Endometrium (tissue), 2 donors: Measurements from ENCODE around the gene FIP1L1.
"Not testable (repeated sequence)": the region's sequence is repeated elsewhere in the genome, so short reads cannot be mapped to it uniquely, and the experiment has no call there.

ENCODE experiments used
- FAIRE-seq: peaks from 2 replicates; lab custom pipeline; 2012; peaks lifted over from hg19 to GRCh38; lab: Jason Lieb, UNC
- donor health status: control.
- donor health status: control.

FIP1L1 gene

GRCh38 chr4:53377319-53378170 is at the start of gene FIP1L1:
TSS of gene FIP1L1 (plus strand) at chr4:53377641. CDS start at chr4:53377839, 198 bp downstream.
- FAIRE-seq, result peak; percentile 70

GRCh38 chr4:53334916-53335315 is 42.5 kb upstream of the FIP1L1 start:
- not testable (repeated sequence) for FAIRE-seq

- not testable (repeated sequence) for FAIRE-seq
Observed at GRCh38 chr4:53340145-53340544, 37.3 kb upstream of the FIP1L1 start.

GRCh38 chr4:53346392-53346791 is 31.0 kb upstream of the FIP1L1 start:
- FAIRE-seq, result not testable (repeated sequence)

- FAIRE-seq, result no peak
Observed at GRCh38 chr4:53346920-53347852, 30.3 kb upstream of the FIP1L1 start.

GRCh38 chr4:53348046-53348445 is 29.4 kb upstream of the FIP1L1 start:
- FAIRE-seq, result peak; percentile 93

- no peak for FAIRE-seq
Observed at GRCh38 chr4:53349091-53349491, 28.4 kb upstream of the FIP1L1 start.

GRCh38 chr4:53354012-53354722 is 23.3 kb upstream of the FIP1L1 start:
- FAIRE-seq, result no peak

- no peak for FAIRE-seq
Observed at GRCh38 chr4:53355930-53356521, 21.4 kb upstream of the FIP1L1 start.

GRCh38 chr4:53361451-53361850 is 16.0 kb upstream of the FIP1L1 start:
- FAIRE-seq, result no peak

- FAIRE-seq, result no peak
Observed at GRCh38 chr4:53362093-53362492, 15.3 kb upstream of the FIP1L1 start.

GRCh38 chr4:53364624-53365023 is 12.8 kb upstream of the FIP1L1 start:
- no peak for FAIRE-seq

- FAIRE-seq, result no peak
Observed at GRCh38 chr4:53365121-53365485, 12.3 kb upstream of the FIP1L1 start.

GRCh38 chr4:53365486-53366300 is 11.7 kb upstream of the FIP1L1 start, which contains the start of gene SCFD2:
TSS of gene SCFD2 (minus strand) at chr4:53366061.
- peak; percentile 85 for FAIRE-seq

- no peak for FAIRE-seq
Observed at GRCh38 chr4:53366301-53366716, 11.1 kb upstream of the FIP1L1 start.

- no peak for FAIRE-seq
Observed at GRCh38 chr4:53367721-53368120, 9.7 kb upstream of the FIP1L1 start.

GRCh38 chr4:53371049-53371448 is 6.4 kb upstream of the FIP1L1 start:
- no peak for FAIRE-seq

GRCh38 chr4:53371843-53372521 is 5.5 kb upstream of the FIP1L1 start:
- no peak for FAIRE-seq

GRCh38 chr4:53374777-53375258 is 2.6 kb upstream of the FIP1L1 start:
- no peak for FAIRE-seq

GRCh38 chr4:53376900-53377299 is 541 bp upstream of the FIP1L1 start:
- no peak for FAIRE-seq
